ENCODE measurements around the gene KRT8.
"Not testable (repeated sequence)": the region's sequence is repeated elsewhere in the genome, so short reads cannot be mapped to it uniquely, and the experiment has no call there.

Gene KRT8

DNA sequence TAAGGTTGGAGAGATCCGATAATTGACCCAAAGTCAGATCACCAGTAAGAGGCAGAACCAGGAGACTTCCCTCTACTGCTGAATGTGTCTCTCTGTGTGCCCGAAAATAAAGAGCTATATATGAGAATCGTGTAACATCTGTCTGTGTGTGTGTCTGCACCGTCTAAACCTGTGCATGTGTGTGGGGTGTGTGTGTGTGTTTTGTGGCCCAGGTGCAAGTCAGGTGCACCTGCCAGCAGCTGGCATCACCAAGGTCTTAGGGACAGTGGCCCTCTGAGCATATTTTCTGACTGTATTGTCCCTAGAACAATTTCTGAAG is 31.4 kb downstream of the KRT8 start:
- no peak for DNase-seq

DNA sequence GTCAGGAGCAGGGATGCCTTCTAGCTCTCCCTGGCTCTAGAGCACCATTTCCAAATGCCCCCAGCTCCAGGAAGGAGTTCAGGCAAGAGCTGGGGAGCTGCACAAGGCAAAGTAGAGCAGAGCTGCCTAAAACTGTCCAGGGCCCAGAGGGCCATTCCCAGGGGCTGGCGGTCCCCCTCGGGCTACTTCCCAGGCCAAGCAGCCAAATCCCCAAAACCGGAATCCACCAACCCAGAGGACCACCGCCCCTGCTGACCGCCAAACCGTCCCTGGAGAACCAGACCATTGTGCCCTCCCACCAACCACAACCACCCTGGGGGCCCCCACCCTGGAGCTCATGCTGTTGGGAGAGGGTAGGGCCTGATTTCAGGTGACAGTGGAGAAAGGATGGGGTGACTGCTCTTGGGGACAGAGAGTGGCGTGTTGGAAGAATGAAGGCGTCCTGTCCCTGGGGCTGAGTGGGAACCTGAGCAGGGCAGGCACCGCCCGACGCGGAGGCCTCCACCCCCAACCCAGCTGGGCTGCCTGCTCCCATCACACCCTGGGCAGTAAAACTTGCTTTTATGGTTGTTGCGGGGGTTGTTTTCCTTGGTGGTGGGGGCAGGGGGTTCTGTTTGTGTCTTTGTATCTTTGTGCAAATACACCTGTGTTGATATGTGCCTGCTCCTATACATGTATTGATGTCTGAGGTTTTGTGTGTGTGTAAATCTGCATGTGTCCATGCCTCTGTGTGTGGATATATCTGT is 32.1 kb downstream of the KRT8 start:
- DNase-seq = no peak

DNA sequence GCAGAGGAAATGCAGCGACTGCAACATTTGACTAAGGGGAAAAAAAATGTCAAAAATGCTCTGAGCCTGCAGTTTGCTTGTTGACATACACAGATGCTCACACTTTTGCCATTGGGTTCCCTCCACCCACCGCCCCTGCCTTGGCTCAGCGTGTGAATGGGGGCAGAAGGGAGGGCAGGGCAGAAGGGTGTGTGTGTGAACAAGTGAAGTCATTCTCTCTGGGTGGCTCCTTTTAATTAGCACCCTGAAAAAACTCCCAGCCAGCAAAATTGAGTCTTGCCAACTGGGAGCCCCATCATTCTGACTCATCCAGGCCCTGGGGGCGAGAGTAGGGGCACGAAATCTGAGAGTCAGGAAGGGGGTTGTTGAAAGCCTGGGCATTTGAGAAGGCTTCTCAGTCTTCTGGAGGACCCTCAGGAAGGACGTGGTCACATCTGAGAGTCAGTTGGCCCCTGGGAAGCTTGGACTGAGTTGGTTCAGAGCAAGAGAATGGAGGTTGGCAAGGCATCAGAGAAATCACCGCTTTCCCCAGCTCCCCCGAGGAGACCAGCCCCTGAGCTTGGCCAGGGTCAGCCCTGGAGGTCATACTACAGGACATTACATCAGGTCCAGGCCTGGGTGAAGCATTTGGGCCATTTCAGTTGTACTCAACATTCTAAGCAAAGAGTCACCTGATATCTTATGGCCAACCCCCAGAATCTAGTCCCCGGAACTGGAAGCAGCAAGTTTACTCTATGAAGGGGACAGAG is 33.4 kb downstream of the KRT8 start:
- no peak for DNase-seq

DNA sequence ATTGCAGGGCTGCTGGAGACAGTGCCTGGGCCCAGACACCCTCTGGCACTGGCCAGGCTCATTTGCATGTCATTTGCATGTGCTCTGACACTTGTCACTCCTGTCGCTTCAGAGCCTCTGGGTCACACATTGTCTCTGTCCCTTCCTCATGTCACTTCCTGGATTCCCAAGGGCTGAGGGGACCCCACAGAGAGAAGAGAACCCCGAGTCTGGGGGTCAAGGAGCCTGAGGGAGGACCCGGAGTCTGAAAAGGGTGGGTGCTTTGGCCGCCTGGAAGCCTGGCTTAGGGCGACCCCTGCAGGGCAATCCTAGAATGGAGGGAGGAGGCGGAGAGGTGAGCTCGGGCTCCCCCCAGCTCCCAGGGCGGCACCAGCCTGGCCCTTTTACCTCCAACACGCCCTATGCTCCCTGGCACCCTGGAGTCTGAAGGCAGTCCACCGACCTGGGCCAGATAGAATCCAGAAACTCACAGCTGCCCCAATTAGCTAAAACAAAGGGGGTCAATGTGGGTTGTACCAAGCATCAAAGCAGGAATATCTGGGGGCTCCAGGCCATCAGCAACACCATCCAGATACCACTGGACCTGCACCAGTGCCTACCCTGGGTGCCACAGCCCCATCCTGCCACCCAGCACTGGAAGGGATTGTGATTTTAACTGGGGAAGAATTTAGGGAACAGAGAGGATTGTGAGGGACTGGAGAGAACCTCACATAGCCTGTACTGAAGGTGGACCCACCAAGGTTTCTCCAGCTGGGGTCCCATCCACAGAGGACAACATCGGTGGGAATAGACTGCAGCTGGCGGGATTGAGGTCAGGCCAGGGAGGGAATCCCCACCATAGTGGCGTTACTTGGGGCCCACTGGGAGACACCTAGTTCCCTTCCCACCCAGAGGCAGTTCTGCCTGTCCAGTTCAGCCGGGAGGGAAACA is 34.2 kb downstream of the KRT8 start:
- peak; percentile 62 to 77 for DNase-seq

DNA sequence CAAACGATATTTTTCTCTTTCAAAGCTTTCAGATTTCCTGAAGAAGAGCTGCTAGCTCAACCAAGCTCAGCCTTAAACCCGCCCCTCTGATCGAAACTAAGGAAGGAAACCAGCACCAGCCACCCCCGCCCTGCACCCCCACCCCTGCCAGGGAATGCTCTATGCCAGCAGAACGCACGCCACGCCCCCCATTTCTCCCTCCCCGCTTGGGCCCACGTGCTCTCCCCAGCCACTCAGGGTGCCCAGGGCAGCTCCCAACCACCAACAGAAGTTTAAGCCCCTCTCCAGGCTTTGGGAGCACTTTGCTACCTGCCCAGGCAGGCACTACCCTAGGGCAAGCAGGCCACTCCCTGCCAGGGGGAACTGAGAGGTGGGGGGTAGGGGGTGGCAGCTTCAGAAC is 37.2 kb downstream of the KRT8 start:
- peak; percentile 46 to 51 for DNase-seq

DNA sequence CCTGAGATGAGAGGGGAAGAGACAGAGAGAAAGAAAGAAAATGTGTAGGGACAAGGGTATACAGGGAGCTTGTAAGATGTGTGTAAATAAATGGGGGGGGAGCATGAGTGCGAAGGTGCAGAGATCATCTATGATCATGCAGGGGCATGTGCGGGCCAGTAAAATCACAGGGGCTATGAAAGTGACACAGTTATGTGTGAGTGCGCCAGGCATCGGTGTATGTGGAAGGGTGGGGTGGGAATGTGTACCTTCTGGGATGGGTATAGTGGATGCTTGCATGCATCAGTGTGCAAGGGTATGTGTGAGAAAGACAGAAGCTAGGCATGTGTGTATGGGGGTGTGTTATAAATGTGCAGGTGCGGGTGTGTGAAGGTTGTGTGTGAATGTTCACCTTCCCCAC is 37.7 kb downstream of the KRT8 start:
- no peak for DNase-seq

DNA sequence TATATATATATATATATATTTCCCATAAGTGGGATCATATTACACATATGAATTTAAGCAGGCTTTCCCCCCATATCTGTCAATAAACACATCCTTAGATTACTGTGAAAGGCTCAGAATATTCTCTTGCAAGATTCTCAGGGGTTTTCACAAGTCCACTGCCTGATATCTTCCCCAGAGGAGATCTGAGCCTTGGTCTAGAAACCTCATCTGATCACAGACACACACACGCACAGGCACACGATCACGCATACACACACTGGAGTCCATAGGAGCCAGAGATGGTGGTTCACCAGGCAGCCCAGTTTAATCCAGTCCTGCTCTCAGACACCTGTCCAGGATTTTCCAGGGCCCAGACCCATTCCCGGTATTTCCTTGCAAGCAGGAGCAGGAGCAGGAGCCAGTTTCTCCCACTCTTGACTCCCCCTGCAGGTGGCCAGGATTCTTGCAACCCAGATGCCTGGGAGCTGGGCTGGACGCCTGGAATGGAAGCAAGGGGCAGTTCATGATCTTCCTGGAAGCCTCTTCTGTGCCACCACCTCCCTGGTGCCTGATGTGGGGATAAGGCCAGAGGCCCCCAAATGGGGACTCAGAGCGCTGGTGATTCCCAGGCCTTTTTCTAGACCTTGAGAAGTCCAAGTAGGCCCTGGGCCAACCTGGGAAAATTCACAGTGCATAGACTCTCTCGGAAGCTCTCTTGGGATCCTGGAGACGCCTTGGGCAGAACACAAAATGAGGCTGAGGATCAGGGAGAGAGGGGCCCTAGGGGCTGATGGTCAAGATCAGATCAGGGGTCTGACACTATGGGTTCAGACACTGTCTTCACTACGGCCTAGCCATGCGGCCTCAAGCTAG is 39.6 kb downstream of the KRT8 start:
- DNase-seq = no peak

DNA sequence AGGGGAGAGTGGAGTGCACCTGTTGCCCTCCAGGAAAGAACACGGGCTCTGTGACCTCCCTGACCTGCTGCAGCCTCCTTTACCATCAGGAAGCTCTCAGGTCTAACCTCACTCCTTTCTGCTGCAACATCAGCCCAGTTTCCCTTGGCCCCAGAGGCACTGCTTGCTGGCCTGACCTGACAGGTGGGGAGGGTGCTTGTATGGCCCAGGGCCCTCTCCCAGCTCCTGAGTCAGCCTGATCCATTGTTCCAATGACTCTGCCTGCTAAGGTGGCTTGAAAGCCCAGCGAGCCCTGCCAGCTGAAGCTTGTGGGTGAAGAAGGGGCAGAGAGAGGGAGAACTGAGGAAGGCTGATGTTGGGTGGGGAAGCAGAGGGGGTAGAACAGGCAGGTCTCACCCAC is 42.9 kb downstream of the KRT8 start:
- no peak for DNase-seq

DNA sequence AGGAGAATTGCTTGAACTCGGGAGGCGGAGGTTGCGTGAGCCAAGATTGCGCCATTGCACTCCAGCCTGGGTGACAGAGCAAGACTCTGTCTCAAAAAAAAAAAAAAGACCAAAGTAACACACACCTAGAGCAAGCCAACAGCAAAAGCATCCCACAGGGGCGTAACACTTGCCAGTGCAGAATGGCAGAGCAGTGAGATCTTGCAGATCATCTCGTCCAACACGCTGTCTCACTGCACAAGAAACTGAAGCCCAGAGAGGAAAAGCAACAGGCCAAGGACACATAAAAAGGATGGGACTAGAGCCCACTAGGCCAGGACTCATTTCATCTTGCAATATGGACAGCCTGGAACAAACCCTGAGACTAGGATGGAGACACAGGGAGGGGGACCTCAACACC is 43.4 kb downstream of the KRT8 start:
- no peak for DNase-seq

DNA sequence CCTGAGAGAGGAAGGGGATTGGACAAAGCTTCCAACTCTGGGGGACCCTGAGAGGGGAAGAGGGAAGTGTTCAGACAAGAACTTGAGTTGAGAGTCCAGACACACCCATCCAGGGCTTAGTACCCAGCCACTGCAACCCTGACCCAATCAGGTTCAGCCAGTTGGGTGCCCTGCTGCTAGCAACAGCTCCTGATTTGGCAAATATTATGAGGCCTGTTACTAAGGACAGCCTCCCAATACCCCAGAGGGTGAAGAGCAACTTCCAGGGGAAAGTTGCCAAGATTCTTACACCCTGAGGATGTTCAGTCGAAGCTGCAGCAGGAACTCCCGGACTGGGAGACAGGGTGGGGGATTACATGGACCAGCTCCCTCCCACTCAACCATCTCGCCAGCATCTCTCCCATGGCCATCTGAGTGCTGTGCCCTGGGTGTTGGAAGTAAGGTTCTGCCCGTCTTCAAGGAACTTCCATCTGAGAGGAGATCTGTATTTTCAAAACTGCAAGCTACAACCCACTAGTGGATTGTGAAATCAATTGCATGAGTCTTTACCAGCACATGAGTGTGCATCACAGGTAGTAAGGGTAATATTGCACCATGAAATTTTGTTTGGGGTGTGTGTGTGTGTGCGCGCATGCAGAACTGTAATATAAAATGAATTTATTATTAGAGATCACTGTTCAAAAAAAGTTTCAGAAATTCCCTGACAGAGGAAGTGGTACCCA is 44.6 kb downstream of the KRT8 start:
- no peak for DNase-seq

DNA sequence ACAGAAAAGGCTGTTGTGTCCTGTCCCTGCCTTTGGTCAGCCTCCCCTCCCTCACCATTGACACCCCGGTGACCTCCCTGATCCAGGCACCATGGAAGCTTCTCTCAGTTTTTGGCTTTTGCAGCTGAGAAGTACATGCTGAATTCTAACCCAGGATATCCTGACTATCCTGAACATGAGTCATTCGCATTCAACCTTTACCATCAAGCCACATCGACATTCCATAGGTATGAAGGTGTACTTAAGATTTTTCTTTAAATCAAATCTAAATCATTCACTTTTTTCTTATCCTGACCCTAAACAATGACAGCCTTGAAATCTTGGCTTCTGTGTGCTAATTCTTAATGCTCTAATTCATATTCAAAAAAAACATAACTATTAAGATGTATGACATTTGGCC is 47.4 kb downstream of the KRT8 start:
- no peak for DNase-seq

DNA sequence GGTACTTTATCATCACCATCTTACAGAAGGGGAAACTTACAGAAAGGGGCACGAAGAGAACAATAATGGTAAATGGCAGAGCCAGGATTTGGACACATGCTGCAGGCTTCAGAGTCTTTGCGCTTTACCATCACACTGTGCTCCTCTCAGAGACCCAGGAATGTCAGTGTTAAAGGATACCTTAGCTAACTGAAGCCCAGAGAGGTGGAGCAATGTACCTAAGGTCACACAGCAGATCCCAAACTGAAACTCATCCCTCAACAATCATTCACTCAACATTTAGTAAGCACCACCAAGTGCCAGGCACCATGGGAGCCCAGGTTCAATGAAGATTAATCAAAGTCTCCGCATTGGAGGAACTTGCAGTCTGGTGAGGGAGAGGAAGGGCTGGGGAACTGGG is 48.1 kb downstream of the KRT8 start:
- no peak for DNase-seq

DNA sequence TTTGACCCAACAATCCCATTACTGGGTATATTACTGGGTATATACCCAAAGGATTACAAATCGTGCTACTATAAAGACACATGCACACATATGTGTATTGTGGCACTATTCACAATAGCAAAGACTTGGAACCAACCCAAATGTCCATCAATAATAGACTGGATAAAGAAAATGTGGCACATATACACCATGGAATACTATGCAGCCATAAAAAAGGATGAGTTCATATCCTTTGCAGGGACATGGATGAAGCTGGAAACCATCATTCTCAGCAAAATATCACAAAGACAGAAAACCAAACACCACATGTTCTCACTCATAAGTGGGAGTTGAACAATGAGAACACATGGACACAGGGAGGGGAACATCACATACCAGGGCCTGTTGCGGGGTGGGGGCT is 48.8 kb downstream of the KRT8 start:
- not testable (repeated sequence) for DNase-seq

DNA sequence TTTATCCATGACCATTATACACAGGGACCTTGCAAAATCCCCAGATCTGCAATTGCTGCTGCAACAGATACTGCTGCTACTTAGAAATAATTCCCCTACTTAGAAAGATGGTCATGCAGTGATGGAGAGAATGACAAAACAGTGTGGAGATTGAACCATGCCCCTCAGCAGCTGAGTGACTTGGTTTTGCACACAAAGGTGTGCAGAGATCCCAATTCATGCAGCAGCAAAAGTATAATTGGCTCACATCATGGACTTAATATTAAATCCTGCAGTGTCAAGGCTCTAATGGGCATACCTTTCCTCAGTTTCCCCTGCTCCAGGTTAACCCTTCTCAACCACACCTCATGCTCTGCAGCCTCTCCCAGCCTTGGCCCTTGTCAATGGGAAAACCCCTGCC is 53.1 kb downstream of the KRT8 start:
- DNase-seq = no peak

DNA sequence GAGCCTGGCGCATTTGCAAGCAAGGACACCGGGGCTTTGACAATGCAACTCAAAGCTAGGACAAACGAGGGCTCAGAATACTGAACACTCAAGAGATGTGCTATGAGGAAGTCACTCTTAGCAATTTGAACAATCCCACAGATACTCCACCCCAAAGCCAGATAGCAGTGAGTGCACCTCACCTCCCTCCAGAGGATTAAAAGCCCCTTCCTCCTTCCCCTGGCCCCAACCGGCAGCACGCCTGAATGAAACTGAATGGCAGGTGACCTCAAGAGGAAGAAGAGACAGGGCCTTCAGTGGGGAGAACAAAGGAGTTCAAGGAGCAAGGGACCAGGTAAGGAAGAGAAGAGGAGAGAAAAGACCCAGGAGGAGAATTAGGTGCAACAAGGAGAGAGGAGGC is 54.2 kb downstream of the KRT8 start:
- DNase-seq = no peak

DNA sequence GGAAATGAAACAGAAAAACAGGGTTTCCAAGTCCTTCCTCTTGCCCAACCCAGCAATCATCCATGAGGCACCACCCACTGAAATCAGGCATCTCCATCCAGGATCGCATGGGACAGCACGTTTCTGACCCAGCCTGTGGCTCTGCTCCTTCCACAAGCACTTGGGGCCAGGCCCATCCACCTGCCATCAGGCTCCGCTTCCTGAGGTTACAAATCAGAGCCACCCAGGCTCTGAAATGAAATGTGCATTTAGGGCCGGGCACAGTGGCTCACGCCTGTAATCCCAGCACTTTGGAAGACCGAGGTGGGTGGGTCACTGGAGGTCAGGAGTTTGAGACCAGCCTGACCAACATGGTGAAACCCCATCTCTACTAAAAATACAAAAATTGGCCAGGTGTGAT is 55.4 kb downstream of the KRT8 start:
- DNase-seq = no peak

DNA sequence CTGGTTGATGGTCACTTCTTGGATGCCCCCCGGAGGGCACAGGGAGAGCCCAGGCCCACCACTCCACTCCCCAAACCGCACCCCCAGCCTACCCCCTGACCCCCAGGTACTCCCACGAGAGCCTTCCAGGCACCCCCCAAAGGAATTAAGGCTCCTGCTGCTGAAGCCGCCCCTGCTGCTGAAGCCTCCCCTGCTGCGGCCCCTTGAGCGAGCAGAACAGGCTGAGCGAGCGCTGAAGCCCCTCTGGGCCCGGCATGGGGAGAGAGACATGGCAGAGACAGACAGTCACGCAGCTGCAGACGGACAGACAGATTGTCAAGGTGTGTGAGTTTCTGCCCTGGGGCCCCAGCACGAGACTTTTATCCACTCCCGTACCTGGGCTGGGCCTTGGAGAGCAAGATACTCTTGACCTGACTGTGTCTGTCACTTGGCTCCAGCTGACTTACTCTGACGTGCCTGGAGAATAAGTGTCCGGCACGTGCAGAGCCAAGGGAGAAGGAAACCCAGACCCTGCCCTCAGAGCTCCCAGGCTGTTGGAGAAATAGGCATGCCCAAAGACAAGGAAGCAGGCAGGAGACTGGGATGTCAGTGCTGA is 56.1 kb downstream of the KRT8 start, which contains the start of gene KRT78:
KRT78 (minus strand) TSS at position 334 of the 595 bp plus-strand sequence; CDS start at position 270, 64 bp downstream.
- no peak for DNase-seq

DNA sequence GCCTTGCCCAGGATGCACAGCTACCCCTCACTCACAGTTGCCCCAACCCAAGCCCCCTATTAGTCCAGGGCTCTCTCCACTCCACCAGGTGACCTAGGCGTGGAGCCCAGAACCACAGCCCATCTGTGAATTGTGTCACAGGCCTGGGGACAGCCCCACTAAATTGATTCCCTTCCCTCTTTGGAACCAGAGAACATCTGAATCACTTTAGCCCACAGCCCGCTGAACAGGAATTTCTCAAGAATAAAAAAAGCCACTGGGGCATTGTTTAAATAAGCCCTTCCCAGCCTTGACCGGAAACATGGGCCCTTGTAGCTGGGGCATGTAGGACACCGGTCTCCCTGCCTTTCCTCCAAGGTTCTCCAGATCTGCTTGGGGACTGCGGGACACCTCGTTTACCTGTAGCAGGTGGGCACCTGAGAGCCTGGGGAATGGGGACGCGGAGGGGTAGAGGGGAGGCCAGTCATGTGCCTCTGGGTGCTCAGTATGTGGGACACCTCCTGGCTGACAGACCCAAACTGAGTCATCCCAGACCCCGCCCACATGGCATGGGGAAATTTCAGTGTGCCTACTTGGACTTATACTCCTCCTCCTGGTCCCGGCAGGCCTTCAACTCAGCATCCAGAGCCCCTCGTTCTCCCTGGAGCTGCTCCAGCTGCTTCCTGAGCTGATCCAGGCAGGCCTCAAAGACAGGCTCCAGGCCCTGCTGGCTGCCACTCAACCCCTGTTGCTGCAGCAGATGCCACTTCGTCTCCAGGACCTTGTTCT is 57.4 kb downstream of the KRT8 start:
- no peak for DNase-seq

Data from activated CD4-positive, alpha-beta T cell treated with anti-CD3 and anti-CD28 coated beads for 4 hours (primary cell).